ENCODE data around the gene TBC1D26. TPM values are rescaled to one million over a fixed set of nuclear protein-coding genes. Genes with fewer than 3 reads are reported as not detected.

Gene TBC1D26
- polyA plus RNA-seq, 2 of the 4 experiments (the other 2 are of a cell fraction): 0.08 to 0.16 TPM

DNA sequence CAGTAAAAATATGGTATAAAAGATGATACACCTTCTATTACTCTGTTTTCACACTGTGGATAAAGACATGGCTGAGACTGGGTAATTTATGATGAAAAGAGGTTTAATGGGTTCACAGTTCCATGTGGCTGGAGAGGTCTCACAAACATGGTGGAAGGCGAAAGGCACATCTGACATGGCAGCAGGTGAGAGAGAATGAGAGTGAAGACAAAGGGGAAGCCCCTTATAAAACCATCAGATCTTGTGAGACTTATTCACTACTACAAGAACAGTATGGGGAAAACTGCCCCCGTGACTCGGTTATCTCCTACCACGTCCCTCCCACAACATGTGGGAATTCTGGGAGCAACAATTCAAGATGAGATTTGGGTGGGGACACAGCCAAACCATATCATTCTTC, 45.6 kb downstream of the TBC1D26 start:
- 37% methylated on average over 4 of the region's 4 CpGs for WGBS (ENCODE audit: missing lambda C conversion rate)

GRCh38 chr17:15779119-15779518, 47.0 kb downstream of the TBC1D26 start:
- H3K4me3 ChIP-seq: no peak overlapping the region
- no peak for ATAC-seq
- TF ChIP-seq ZFP36 (IDR thresholded peaks at IDR 0.05; ENCODE audit: borderline replicate concordance, partially characterized antibody) (peak; percentile 85), HEYL (CRISPR knock-in tag; IDR thresholded peaks at IDR 0.05) (no peak)
- no peak overlapping the region for H3K27ac ChIP-seq
- no peak overlapping the region for H3K4me2 ChIP-seq
- 4% methylated on average over 1 of the region's 1 CpG for whole genome bisulfite sequencing (ENCODE audit: missing lambda C conversion rate)
- H3K4me1 ChIP-seq: no peaks in the 10 kb centered on the region
- H3K9me3 ChIP-seq: peaks cover 38% of the 10 kb centered on the region
- CTCF ChIA-PET: no interaction called here
- DNase-seq (ENCODE audit: low read depth in 1 of 2, low spot score in 1 of 2): no peak
- no peak for FAIRE-seq
- POLR2A ChIA-PET: no interaction called here

More for the DNA sequence above, 45.6 kb downstream of the TBC1D26 start:
- Histone ChIP-seq H3K4me1 (no peaks in the 10 kb centered on the region), H3K9me3 (peaks cover 38% of the 10 kb centered on the region), H3K27ac (no peak overlapping the region), H3K4me2 (no peak overlapping the region), H3K4me3 (no peak overlapping the region)
- TF ChIP-seq, protein P1, sequence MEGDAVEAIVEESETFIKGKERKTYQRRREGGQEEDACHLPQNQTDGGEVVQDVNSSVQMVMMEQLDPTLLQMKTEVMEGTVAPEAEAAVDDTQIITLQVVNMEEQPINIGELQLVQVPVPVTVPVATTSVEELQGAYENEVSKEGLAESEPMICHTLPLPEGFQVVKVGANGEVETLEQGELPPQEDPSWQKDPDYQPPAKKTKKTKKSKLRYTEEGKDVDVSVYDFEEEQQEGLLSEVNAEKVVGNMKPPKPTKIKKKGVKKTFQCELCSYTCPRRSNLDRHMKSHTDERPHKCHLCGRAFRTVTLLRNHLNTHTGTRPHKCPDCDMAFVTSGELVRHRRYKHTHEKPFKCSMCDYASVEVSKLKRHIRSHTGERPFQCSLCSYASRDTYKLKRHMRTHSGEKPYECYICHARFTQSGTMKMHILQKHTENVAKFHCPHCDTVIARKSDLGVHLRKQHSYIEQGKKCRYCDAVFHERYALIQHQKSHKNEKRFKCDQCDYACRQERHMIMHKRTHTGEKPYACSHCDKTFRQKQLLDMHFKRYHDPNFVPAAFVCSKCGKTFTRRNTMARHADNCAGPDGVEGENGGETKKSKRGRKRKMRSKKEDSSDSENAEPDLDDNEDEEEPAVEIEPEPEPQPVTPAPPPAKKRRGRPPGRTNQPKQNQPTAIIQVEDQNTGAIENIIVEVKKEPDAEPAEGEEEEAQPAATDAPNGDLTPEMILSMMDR (IDR thresholded peaks at IDR 0.05): no peak
- TF ChIP-seq ZSCAN20 (CRISPR knock-in tag; IDR thresholded peaks at IDR 0.05) (no peak), NPAS2 (CRISPR knock-in tag; IDR thresholded peaks at IDR 0.05; ENCODE audit: borderline replicate concordance) (no peak), EHF (CRISPR knock-in tag; IDR thresholded peaks at IDR 0.05) (no peak), CEBPB (IDR thresholded peaks at IDR 0.05) (no peak), KDM1A (IDR thresholded peaks at IDR 0.05; ENCODE audit: low read depth) (no peak)
- TF ChIP-seq, protein P2, sequence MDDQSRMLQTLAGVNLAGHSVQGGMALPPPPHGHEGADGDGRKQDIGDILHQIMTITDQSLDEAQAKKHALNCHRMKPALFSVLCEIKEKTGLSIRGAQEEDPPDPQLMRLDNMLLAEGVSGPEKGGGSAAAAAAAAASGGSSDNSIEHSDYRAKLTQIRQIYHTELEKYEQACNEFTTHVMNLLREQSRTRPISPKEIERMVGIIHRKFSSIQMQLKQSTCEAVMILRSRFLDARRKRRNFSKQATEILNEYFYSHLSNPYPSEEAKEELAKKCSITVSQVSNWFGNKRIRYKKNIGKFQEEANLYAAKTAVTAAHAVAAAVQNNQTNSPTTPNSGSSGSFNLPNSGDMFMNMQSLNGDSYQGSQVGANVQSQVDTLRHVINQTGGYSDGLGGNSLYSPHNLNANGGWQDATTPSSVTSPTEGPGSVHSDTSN (IDR thresholded peaks at IDR 0.05): no peak
- ATAC-seq (no peak), DNase-seq (ENCODE audit: low read depth in 1 of 2, low spot score in 1 of 2) (no peak), FAIRE-seq (no peak)
- ChIA-PET CTCF (no interaction called here), POLR2A (no interaction called here)

DNA sequence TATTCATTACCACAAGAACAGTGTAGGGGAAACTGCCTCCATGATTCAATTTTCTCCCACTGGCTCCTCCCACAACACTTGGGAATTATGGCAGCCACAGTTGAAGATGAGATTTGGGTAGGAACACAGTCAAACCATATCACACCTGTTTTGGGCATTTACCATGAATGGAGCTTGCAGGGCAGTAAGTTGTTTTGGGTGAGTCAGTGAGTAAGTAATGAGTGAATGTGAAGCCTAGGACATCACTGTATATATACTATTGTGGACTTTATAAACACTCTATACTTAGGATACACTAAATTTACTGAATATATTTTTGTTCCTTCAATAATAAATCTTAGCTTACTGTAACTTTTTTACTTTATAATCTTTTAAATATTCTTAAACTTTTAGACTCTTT, 48.1 kb downstream of the TBC1D26 start:
- no peaks in the 10 kb centered on the region for H3K4me1 ChIP-seq
- CTCF ChIA-PET: no interaction called here
- FAIRE-seq (no peak), DNase-seq (ENCODE audit: low read depth in 1 of 2, low spot score in 1 of 2) (no peak), ATAC-seq (no peak)
- peaks cover 36% of the 10 kb centered on the region for H3K9me3 ChIP-seq
- no peak overlapping the region for H3K4me2 ChIP-seq
- H3K27ac ChIP-seq: no peak overlapping the region
- no peak overlapping the region for H3K4me3 ChIP-seq
- POLR2A ChIA-PET: no interaction called here
- TF ChIP-seq RNF2 (IDR thresholded peaks at IDR 0.05; ENCODE audit: borderline replicate concordance, low read depth) (no peak), HOXB5 (CRISPR knock-in tag; IDR thresholded peaks at IDR 0.05) (no peak), TP53 (CRISPR knock-in tag; IDR thresholded peaks at IDR 0.05) (no peak), ZNF302 (CRISPR knock-in tag; IDR thresholded peaks at IDR 0.05) (no peak), USF2 (IDR thresholded peaks at IDR 0.05) (no peak), JUNB (IDR thresholded peaks at IDR 0.05) (no peak), FOSL2 (IDR thresholded peaks at IDR 0.05) (no peak), FOSL2 (CRISPR knock-in tag; IDR thresholded peaks at IDR 0.05) (no peak), EHF (CRISPR knock-in tag; IDR thresholded peaks at IDR 0.05) (no peak), RFX5 (IDR thresholded peaks at IDR 0.05) (no peak), RCOR1 (IDR thresholded peaks at IDR 0.05; ENCODE audit: low read depth, low read length) (no peak), KDM1A (IDR thresholded peaks at IDR 0.05; ENCODE audit: low read depth) (no peak), CEBPB (IDR thresholded peaks at IDR 0.05) (no peak), ZFP36 (IDR thresholded peaks at IDR 0.05; ENCODE audit: borderline replicate concordance, partially characterized antibody) (no peak), CBX2 (IDR thresholded peaks at IDR 0.05; ENCODE audit: borderline replicate concordance, low read depth) (no peak), MAZ (IDR thresholded peaks at IDR 0.05; ENCODE audit: borderline replicate concordance, low read depth, low read length) (no peak)
- TF ChIP-seq, protein P3, sequence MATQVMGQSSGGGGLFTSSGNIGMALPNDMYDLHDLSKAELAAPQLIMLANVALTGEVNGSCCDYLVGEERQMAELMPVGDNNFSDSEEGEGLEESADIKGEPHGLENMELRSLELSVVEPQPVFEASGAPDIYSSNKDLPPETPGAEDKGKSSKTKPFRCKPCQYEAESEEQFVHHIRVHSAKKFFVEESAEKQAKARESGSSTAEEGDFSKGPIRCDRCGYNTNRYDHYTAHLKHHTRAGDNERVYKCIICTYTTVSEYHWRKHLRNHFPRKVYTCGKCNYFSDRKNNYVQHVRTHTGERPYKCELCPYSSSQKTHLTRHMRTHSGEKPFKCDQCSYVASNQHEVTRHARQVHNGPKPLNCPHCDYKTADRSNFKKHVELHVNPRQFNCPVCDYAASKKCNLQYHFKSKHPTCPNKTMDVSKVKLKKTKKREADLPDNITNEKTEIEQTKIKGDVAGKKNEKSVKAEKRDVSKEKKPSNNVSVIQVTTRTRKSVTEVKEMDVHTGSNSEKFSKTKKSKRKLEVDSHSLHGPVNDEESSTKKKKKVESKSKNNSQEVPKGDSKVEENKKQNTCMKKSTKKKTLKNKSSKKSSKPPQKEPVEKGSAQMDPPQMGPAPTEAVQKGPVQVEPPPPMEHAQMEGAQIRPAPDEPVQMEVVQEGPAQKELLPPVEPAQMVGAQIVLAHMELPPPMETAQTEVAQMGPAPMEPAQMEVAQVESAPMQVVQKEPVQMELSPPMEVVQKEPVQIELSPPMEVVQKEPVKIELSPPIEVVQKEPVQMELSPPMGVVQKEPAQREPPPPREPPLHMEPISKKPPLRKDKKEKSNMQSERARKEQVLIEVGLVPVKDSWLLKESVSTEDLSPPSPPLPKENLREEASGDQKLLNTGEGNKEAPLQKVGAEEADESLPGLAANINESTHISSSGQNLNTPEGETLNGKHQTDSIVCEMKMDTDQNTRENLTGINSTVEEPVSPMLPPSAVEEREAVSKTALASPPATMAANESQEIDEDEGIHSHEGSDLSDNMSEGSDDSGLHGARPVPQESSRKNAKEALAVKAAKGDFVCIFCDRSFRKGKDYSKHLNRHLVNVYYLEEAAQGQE (IDR thresholded peaks at IDR 0.05): no peak
- TF ChIP-seq, protein P4, sequence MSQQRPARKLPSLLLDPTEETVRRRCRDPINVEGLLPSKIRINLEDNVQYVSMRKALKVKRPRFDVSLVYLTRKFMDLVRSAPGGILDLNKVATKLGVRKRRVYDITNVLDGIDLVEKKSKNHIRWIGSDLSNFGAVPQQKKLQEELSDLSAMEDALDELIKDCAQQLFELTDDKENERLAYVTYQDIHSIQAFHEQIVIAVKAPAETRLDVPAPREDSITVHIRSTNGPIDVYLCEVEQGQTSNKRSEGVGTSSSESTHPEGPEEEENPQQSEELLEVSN (IDR thresholded peaks at IDR 0.05; ENCODE audit: borderline replicate concordance, low read depth): no peak
- TF ChIP-seq, protein P2 (IDR thresholded peaks at IDR 0.05): no peak

Data from A549 (cell line).